Stimulated activated naive CD8-positive, alpha-beta T cell treated with anti-CD3 and anti-CD28 coated beads, Interleukin-15, Interleukin-2, amounts not matched to agents 100 U/mL and 50 U/mL, for 24 hours (primary cell): ENCODE measurements around the gene ALKBH3.

ENCODE experiments used
- ATAC-seq: fragments of 150-1000 bp; cut with Tn5 transposase; one replicate; pipeline ENCODE4 v1.10.0; 2021
- DNase-seq: peaks from one replicate; pipeline ENCODE4 v3.0.0; 2021

Gene ALKBH3

GRCh38 chr11:43922744-43923405, 42.2 kb downstream of the ALKBH3 start:
- ATAC-seq (no peak), DNase-seq (no peak)

- DNase-seq (no peak), ATAC-seq (no peak)
Observed at GRCh38 chr11:43923406-43924111, 42.9 kb downstream of the ALKBH3 start.

GRCh38 chr11:43924112-43924855, 43.7 kb downstream of the ALKBH3 start:
- DNase-seq (no peak), ATAC-seq (no peak)

- no peak for ATAC-seq
- no peak for DNase-seq
Observed at GRCh38 chr11:43925063-43925931, 44.7 kb downstream of the ALKBH3 start.

- DNase-seq, result no peak
- no peak for ATAC-seq
Observed at GRCh38 chr11:43925932-43926505, 45.4 kb downstream of the ALKBH3 start.

GRCh38 chr11:43927070-43927469, 46.4 kb downstream of the ALKBH3 start:
- ATAC-seq, result no peak
- DNase-seq, result no peak

GRCh38 chr11:43927925-43928707, 47.5 kb downstream of the ALKBH3 start:
- ATAC-seq (no peak), DNase-seq (no peak)

GRCh38 chr11:43928721-43929120, 48.1 kb downstream of the ALKBH3 start:
- DNase-seq (no peak), ATAC-seq (no peak)

GRCh38 chr11:43930868-43931716, 50.5 kb downstream of the ALKBH3 start:
- DNase-seq, result no peak
- ATAC-seq, result no peak

GRCh38 chr11:43931717-43932039, 51.0 kb downstream of the ALKBH3 start:
- ATAC-seq, result no peak
- DNase-seq, result no peak

GRCh38 chr11:43933226-43933607, 52.6 kb downstream of the ALKBH3 start:
- ATAC-seq, result no peak

GRCh38 chr11:43933608-43934551, 53.2 kb downstream of the ALKBH3 start:
- ATAC-seq (no peak), DNase-seq (no peak)

More at GRCh38 chr11:43933226-43933607, 52.6 kb downstream of the ALKBH3 start:
- no peak for DNase-seq

- ATAC-seq (no peak), DNase-seq (no peak)
Observed at GRCh38 chr11:43934601-43935423, 54.2 kb downstream of the ALKBH3 start.

GRCh38 chr11:43935424-43935979, 54.9 kb downstream of the ALKBH3 start:
- DNase-seq, result no peak
- ATAC-seq, result no peak

- no peak for DNase-seq
- no peak for ATAC-seq
Observed at GRCh38 chr11:43936076-43936475, 55.4 kb downstream of the ALKBH3 start.

GRCh38 chr11:43937434-43938411, 57.1 kb downstream of the ALKBH3 start:
- no peak for DNase-seq
- ATAC-seq, result no peak
